ENCODE data around the gene RPL34. TPM values are rescaled to one million over a fixed set of nuclear protein-coding genes. Genes with fewer than 3 reads are reported as not detected.

RPL34 gene
- total RNA-seq, 1 donor from 2014 or later: 1,411 TPM

DNA sequence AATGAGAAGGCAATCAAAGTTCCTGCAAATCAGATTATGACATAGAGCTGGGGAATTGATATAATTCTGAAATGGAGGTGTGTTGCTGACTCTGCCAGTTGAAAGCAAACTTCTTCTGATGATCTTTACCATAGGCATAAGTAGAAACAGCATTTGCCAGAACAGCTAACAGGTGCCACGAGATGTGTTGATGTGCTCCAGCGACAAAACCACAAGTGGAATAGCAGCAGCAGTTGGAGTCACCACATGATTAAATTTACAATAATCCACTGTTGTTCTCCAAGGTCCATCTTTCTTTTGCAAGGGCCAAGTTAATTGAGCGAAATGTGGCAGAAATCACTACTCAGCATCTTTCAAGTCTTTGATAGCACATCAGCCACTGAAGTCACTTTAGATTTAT, 26.3 kb downstream of the RPL34 start:
- Histone ChIP-seq H3K4me3 (ENCODE audit: low read depth, low read length) (no peak overlapping the region), H3K36me3 (ENCODE audit: control insufficient read depth, insufficient read depth, low read length) (no peaks in the 10 kb centered on the region), H3K27me3 (ENCODE audit: control insufficient read depth, insufficient read depth, low read length) (no peaks in the 10 kb centered on the region)
- DNase-seq (ENCODE audit: low read depth): no peak
- TF ChIP-seq, protein P1, sequence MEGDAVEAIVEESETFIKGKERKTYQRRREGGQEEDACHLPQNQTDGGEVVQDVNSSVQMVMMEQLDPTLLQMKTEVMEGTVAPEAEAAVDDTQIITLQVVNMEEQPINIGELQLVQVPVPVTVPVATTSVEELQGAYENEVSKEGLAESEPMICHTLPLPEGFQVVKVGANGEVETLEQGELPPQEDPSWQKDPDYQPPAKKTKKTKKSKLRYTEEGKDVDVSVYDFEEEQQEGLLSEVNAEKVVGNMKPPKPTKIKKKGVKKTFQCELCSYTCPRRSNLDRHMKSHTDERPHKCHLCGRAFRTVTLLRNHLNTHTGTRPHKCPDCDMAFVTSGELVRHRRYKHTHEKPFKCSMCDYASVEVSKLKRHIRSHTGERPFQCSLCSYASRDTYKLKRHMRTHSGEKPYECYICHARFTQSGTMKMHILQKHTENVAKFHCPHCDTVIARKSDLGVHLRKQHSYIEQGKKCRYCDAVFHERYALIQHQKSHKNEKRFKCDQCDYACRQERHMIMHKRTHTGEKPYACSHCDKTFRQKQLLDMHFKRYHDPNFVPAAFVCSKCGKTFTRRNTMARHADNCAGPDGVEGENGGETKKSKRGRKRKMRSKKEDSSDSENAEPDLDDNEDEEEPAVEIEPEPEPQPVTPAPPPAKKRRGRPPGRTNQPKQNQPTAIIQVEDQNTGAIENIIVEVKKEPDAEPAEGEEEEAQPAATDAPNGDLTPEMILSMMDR (IDR thresholded peaks at IDR 0.05; ENCODE audit: insufficient read depth, low read length, poor library complexity, severe bottlenecking): no peak

DNA sequence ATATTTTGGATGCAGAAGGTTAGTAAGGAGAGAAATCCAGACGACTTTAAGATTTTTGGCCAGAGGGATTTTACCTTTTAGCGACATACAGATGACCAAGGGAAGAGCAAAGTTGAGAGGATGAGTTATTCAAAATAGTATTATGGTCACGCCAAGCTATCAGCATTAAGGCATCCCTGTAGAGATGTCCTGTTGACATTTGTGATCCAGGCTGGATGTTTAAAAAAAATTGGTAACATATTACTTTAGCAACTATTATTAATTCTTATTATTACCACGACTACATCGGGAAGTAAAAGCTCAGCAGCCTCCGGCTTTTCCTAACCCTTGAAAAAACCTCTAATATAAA, 29.5 kb downstream of the RPL34 start:
- H3K4me3 ChIP-seq (ENCODE audit: low read depth, low read length): peak overlapping the region; percentile 22
- no peaks in the 10 kb centered on the region for H3K27me3 ChIP-seq (ENCODE audit: control insufficient read depth, insufficient read depth, low read length)
- no peaks in the 10 kb centered on the region for H3K36me3 ChIP-seq (ENCODE audit: control insufficient read depth, insufficient read depth, low read length)
- TF ChIP-seq, protein P1 (IDR thresholded peaks at IDR 0.05; ENCODE audit: insufficient read depth, low read length, poor library complexity, severe bottlenecking): no peak
- DNase-seq (ENCODE audit: low read depth): no peak

GRCh38 chr4:108650212-108651013, 30.0 kb downstream of the RPL34 start, which contains the start of gene OSTC:
Gene OSTC, plus strand, starts transcription at chr4:108650599. Its CDS starts 57 bp downstream, at chr4:108650656.
- peak; percentile 67 for DNase-seq (ENCODE audit: low read depth)
- Histone ChIP-seq H3K4me3 (ENCODE audit: low read depth, low read length) (peak within 1 kb of the TSS; percentile 83), H3K27me3 (ENCODE audit: control insufficient read depth, insufficient read depth, low read length) (no peaks in the 10 kb centered on the region), H3K36me3 (ENCODE audit: control insufficient read depth, insufficient read depth, low read length) (no peaks in the 10 kb centered on the region)
- TF ChIP-seq, protein P1 (IDR thresholded peaks at IDR 0.05; ENCODE audit: insufficient read depth, low read length, poor library complexity, severe bottlenecking): peak; percentile 16

GRCh38 chr4:108651014-108651791, 30.8 kb downstream of the RPL34 start:
- TF ChIP-seq, protein P1 (IDR thresholded peaks at IDR 0.05; ENCODE audit: insufficient read depth, low read length, poor library complexity, severe bottlenecking): no peak
- peak overlapping the region; percentile 83 for H3K4me3 ChIP-seq (ENCODE audit: low read depth, low read length)
- peak; percentile 12 for DNase-seq (ENCODE audit: low read depth)
- no peaks in the 10 kb centered on the region for H3K36me3 ChIP-seq (ENCODE audit: control insufficient read depth, insufficient read depth, low read length)
- no peaks in the 10 kb centered on the region for H3K27me3 ChIP-seq (ENCODE audit: control insufficient read depth, insufficient read depth, low read length)

GRCh38 chr4:108662629-108663028, 42.3 kb downstream of the RPL34 start:
- no peak for DNase-seq (ENCODE audit: low read depth)
- H3K27me3 ChIP-seq (ENCODE audit: control insufficient read depth, insufficient read depth, low read length): no peaks in the 10 kb centered on the region
- H3K36me3 ChIP-seq (ENCODE audit: control insufficient read depth, insufficient read depth, low read length): peaks cover 2% of the 10 kb centered on the region
- TF ChIP-seq, protein P1 (IDR thresholded peaks at IDR 0.05; ENCODE audit: insufficient read depth, low read length, poor library complexity, severe bottlenecking): no peak
- H3K4me3 ChIP-seq (ENCODE audit: low read depth, low read length): no peak overlapping the region

Measured in kidney epithelial cell (primary cell).